Duodenal mucosa (tissue), 2 donors: ENCODE results near the gene CYB5R2.

Experiments
- H3K27ac ChIP-seq: one replicate; pipeline ENCODE4 v1.7.0; 2013; ENCODE audit warnings: low read depth, low read length
- H3K27me3 ChIP-seq, 2 donors: one replicate each; pipeline ENCODE4 v1.7.0; 2013; ENCODE audit warnings: low read length in 2 of 2, control low read depth in 1 of 2; ENCODE audit not compliant: insufficient read depth in 2 of 2, control insufficient read depth in 1 of 2
- H3K36me3 ChIP-seq, 2 donors: one replicate each; pipeline ENCODE4 v1.7.0; 2013; ENCODE audit warnings: low read length in 2 of 2, control low read depth in 1 of 2; ENCODE audit not compliant: insufficient read depth in 2 of 2, control insufficient read depth in 1 of 2
- H3K4me1 ChIP-seq, 2 donors: one replicate each; pipeline ENCODE4 v1.7.0; 2013; ENCODE audit warnings: low read length in 2 of 2, control low read depth in 1 of 2; ENCODE audit not compliant: insufficient read depth in 2 of 2, control insufficient read depth in 1 of 2
- H3K4me3 ChIP-seq, 2 donors: one replicate each; pipeline ENCODE4 v1.7.0; 2013; ENCODE audit warnings: low read length in 2 of 2, low read depth in 1 of 2
- H3K9ac ChIP-seq, 2 donors: one replicate each; pipeline ENCODE4 v1.7.0; 2013; ENCODE audit warnings: low read length in 2 of 2, low read depth in 1 of 2
- H3K9me3 ChIP-seq, 2 donors: one replicate each; pipeline ENCODE4 v1.7.0; 2013; ENCODE audit warnings: low read length in 2 of 2, control low read depth in 1 of 2; ENCODE audit not compliant: control insufficient read depth in 1 of 2

Gene CYB5R2

GRCh38 chr11:7642747-7643146 lies 30.6 kb downstream of the CYB5R2 start:
- H3K4me3 ChIP-seq = no peak overlapping the region
- no peaks in the 10 kb centered on the region for H3K27me3 ChIP-seq
- H3K9ac ChIP-seq = no peak overlapping the region
- no peak overlapping the region for H3K27ac ChIP-seq
- no peaks in the 10 kb centered on the region for H3K9me3 ChIP-seq
- peaks cover 36 to 68% of the 10 kb centered on the region in 2 donors for H3K36me3 ChIP-seq
- H3K4me1 ChIP-seq = peaks cover 12 to 38% of the 10 kb centered on the region in 2 donors

- Histone ChIP-seq H3K4me3 (no peak overlapping the region), H3K27me3 (no peaks in the 10 kb centered on the region), H3K9me3 (no peaks in the 10 kb centered on the region), H3K9ac (no peak overlapping the region), H3K4me1 (peaks cover 9 to 31% of the 10 kb centered on the region in 2 donors), H3K36me3 (peaks cover 45 to 82% of the 10 kb centered on the region in 2 donors), H3K27ac (no peak overlapping the region)
Observed at GRCh38 chr11:7640816-7641215, 32.5 kb downstream of the CYB5R2 start.

GRCh38 chr11:7639643-7640025 lies 33.7 kb downstream of the CYB5R2 start:
- H3K4me1 ChIP-seq = peaks cover 9 to 31% of the 10 kb centered on the region in 2 donors
- H3K27ac ChIP-seq = no peak overlapping the region
- H3K9me3 ChIP-seq = no peaks in the 10 kb centered on the region
- peaks cover 49 to 87% of the 10 kb centered on the region in 2 donors for H3K36me3 ChIP-seq
- no peak overlapping the region for H3K4me3 ChIP-seq
- H3K9ac ChIP-seq = no peak overlapping the region
- no peaks in the 10 kb centered on the region for H3K27me3 ChIP-seq

- H3K27ac ChIP-seq = no peak overlapping the region
- no peaks in the 10 kb centered on the region for H3K27me3 ChIP-seq
- no peak overlapping the region for H3K4me3 ChIP-seq
- H3K9ac ChIP-seq = no peak overlapping the region
- peaks cover 55 to 90% of the 10 kb centered on the region in 2 donors for H3K36me3 ChIP-seq
- peaks cover 9 to 31% of the 10 kb centered on the region in 2 donors for H3K4me1 ChIP-seq
- H3K9me3 ChIP-seq = no peaks in the 10 kb centered on the region
Observed at GRCh38 chr11:7638710-7639642, 34.3 kb downstream of the CYB5R2 start.

DNA sequence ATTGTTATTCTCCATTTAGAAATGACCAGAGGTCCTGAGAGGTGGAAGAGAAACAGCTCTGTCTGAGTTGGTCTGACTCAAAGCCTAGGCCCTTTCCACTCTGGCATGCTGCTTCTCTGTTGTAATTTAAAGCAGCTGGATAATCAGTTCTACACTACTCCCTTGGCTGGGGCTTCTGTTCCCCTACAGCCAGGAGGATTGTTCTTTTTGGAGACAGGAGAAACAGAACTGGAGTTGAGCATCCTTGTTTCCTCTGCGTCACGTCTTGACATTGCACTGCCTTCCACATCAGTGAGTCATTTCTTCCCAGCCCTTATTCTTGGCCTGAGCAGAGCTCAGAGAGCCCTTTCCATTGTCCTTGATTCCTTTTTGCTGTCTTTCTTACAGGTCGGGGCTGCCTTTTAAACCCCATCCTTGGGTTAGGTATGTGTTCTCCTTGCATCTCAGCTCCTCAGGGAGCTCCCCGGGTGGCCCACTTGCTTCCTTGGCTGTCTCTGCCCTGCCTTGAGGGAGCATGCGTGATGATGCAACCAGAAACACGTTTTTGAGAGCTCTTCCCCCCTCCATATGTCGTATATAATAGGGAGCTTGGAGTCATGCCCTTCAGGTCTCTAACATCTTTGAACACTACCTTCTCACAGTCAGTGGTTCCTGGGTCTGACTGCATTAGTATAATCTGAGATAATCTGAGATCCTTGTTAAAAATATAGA lies 35.7 kb downstream of the CYB5R2 start:
- peaks cover 9 to 31% of the 10 kb centered on the region in 2 donors for H3K4me1 ChIP-seq
- H3K9me3 ChIP-seq = no peaks in the 10 kb centered on the region
- no peaks in the 10 kb centered on the region for H3K27me3 ChIP-seq
- H3K9ac ChIP-seq = no peak overlapping the region
- H3K27ac ChIP-seq = no peak overlapping the region
- H3K4me3 ChIP-seq = no peak overlapping the region
- peaks cover 66 to 96% of the 10 kb centered on the region in 2 donors for H3K36me3 ChIP-seq

DNA sequence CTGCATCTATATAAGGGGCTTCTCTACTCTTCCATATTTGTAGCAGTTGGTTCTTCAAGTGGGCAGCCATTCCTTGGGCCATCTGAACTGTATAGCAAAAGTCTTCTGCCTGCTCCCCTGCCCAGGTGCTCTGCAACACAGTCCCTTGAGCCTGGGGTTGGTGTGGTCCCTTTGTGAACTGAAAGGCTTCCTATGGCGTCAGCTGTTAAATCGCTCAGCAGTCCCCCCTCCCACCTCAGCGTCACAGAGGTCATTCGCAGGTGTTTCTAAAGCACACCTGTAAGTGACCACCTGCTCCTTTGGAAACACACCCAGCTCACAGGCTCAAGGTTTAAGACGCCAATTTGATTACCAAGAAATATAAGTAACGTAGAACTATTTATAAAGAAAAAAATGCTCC lies 37.0 kb downstream of the CYB5R2 start:
- Histone ChIP-seq H3K36me3 (peaks cover 67 to 96% of the 10 kb centered on the region in 2 donors), H3K27ac (no peak overlapping the region), H3K4me1 (peaks cover 9 to 31% of the 10 kb centered on the region in 2 donors)

DNA sequence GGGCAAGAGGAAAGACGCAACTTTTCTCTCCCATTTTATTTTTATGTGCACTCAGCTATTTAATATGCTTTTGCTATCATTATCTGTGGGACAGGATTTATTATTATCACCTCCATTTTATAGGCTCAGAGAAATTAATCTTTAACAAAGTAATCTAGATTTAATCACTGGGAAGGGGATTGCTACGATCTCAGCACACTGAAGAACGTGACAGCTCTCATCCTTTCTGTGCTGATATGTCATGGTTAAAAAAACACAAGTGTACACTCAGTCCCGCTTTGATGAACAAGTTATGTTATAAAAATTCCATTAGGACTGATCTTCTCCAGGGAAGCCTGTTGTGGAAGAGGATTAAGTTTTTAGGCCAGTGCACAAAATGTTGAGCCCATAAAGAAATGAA lies 37.6 kb downstream of the CYB5R2 start:
- Histone ChIP-seq H3K4me1 (peaks cover 9 to 31% of the 10 kb centered on the region in 2 donors), H3K9ac (no peak overlapping the region), H3K27ac (no peak overlapping the region), H3K4me3 (no peak overlapping the region), H3K36me3 (peaks cover 65 to 96% of the 10 kb centered on the region in 2 donors), H3K9me3 (no peaks in the 10 kb centered on the region), H3K27me3 (no peaks in the 10 kb centered on the region)

More for the DNA sequence above, 37.0 kb downstream of the CYB5R2 start:
- Histone ChIP-seq H3K4me3 (no peak overlapping the region), H3K9ac (no peak overlapping the region), H3K9me3 (no peaks in the 10 kb centered on the region), H3K27me3 (no peaks in the 10 kb centered on the region)

DNA sequence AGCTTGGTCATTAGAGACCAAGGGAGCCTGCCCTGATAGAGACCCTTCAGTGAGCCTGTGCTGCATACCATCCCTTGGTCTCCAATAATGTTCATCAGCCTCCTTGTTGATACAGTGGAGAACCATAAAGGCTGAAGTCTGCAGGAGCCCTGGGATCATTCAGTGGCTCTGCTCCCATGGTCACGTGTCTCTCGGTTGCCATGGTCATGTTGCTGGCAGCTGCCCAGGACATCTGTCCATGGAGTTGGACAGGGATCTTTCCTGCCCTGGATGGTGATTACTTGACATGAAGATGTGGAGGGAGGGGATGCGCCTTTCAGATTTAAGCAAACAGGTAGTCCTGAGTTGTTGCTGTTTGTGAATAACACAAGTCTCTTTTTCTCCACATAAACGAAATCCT lies 38.2 kb downstream of the CYB5R2 start:
- peaks cover 7 to 25% of the 10 kb centered on the region in 2 donors for H3K4me1 ChIP-seq
- no peak overlapping the region for H3K4me3 ChIP-seq
- no peak overlapping the region for H3K27ac ChIP-seq
- H3K9ac ChIP-seq = no peak overlapping the region
- H3K9me3 ChIP-seq = no peaks in the 10 kb centered on the region
- peaks cover 64 to 97% of the 10 kb centered on the region in 2 donors for H3K36me3 ChIP-seq
- H3K27me3 ChIP-seq = no peaks in the 10 kb centered on the region

DNA sequence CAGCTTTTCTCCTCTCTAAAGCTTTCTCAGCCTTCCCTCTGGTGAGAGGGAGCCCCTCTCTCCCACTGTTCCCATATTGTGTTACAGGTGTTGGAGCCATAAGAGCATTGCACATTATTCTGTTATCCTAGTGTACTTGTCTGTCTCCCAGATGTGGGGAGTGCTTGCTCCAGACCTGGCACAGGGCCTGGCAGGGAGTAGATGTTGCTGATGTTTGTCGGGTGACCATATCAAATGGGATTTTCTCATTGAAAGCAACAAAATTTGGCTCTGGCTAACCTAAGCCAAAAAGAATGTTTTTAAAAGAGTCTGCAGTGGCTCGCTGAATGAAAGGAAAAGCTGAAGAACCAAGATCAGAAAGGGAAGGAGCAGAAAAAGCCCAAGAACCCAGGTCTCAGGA lies 41.1 kb downstream of the CYB5R2 start:
- Histone ChIP-seq H3K4me1 (no peaks in the 10 kb centered on the region), H3K27me3 (no peaks in the 10 kb centered on the region), H3K4me3 (no peak overlapping the region), H3K9ac (no peak overlapping the region), H3K36me3 (peaks cover 79 to 88% of the 10 kb centered on the region in 2 donors), H3K27ac (no peak overlapping the region), H3K9me3 (no peaks in the 10 kb centered on the region)

DNA sequence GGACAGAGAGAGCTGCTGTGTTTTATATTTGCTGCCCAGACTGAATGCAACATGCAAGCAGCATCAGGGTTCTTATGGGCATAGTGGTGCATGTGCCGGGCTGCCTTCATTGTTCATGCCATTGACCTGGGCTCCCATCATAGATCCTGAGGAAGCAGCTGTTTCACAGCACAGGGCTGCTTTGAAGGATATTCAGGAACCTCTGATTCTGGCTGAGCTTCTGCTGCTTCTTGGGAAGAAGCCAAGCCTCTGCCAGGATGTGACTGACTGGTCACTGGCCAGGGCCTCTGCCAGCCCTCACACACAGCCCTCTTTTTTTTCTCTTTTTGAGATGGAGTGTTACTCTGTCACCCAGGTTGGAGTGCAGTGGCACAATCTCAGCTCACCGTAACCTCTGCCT lies 43.3 kb downstream of the CYB5R2 start:
- Histone ChIP-seq H3K27me3 (no peaks in the 10 kb centered on the region), H3K4me3 (no peak overlapping the region), H3K9ac (no peak overlapping the region), H3K36me3 (peaks cover 81 to 86% of the 10 kb centered on the region in 2 donors), H3K27ac (no peak overlapping the region), H3K4me1 (no peaks in the 10 kb centered on the region), H3K9me3 (no peaks in the 10 kb centered on the region)
